Activated T-helper 1 cell treated with Interleukin-2 at 50 U/mL for 16 hours (primary cell): Measurements from ENCODE around the gene PHOX2B.
"Not testable (repeated sequence)": the region's sequence is repeated elsewhere in the genome, so short reads cannot be mapped to it uniquely, and the experiment has no call there.

Source experiments
- DNase-seq: peaks from one replicate; pipeline ENCODE4 v3.0.0-alpha.2; 2020; ENCODE audit warnings: low read depth

The PHOX2B gene

DNA sequence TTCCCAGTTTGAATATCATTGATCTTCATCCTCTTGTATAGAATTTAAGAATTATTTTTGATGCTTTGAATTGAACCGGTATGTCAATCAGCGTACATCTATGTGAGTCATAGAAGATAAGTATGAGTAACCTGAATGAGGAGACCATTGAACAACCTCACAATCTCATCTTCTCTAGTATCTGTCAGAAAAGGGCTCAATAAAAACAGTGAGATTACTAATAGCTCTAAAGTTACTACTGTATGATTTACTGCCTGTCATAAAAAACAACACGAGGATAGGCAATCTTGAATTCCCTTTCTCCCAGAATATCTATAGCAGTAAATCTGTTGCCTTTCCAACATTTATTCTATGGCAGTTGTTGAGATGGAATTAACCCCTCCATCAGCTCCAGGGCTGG, 36.1 kb downstream of the PHOX2B start:
- no peak for DNase-seq

DNA sequence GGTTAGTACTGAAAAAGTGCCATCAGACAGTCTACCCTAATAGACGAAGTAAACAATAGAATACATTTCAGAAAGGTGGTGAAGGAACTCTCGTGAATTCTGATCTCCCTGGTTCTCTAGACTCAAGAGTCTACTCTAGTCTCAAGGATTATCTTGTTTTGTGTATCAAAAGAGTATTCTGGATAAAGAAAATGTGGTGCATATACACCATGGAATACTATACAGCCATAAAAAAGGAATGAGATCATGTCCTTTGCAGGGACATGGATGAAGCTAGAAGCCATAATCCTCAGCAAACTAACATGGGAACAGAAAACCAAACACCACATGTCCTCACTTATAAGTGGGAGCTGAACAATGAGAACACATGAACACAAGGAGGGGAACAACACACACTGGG, 36.9 kb downstream of the PHOX2B start:
- DNase-seq: not testable (repeated sequence)

DNA sequence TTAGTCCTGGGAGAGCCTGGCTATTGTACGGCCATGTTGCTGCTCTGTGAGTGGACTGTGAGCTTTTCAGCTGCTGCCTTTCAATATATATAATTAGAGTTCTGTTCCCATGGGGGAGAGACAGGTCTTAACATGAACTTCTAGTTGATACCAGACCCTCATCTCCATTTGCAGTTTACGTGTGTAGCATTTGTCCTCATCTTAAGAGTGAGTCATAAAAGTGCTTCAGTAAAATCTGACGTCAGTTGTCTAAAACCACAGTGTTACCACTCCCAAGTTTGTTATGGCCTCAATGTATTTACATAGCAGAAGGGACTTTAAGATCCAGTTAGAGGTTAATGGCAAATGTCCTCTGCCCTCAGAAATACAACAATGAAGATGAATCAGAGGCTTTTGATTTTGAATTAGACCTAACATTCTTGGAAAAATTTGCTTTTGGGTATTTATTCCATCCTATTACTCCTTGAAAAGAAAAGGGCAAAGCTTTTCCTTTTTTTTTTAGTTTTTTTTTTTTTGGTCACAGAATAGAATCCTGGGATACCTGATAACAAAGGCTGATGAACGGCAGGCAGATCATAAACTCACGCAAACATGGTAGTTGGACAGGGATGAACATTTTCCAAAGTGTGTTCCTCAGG, 38.6 kb downstream of the PHOX2B start:
- DNase-seq: no peak

DNA sequence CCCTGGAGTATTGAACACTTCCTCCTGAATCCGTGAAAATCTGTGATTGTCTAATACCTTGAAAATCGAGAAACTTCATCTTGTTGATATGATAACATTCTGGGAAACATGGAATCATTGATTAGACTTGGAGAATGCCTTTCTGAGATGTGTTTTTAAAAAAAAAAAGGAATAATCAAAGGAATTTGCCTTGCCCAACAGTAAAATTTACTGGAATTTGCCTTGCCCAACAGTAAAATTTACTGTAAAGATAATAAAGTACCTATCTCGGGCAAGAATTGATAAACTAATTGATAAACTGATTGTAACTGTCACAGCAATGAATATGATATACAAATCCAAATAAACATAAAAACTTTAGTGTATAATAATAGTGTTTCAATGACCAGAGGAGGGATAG, 44.7 kb downstream of the PHOX2B start:
- no peak for DNase-seq

DNA sequence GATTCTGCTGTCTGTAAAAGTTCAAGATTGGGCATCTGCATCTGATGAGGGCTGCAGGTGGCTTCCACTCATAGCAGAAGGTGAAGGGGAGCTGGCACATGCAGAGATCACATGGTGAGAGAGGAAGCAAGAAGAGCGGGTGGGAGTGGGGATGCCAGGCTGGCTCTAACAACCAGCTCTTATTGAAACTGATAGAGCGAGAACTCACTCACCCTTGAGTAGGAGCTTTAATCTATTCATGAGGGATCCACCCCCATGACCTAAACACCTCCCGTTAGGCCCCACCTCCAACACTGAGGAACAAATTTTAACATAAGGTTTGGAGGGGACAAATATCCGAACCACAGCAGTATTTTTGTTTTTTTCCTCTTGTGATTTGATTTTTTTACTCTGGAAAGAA, 45.8 kb downstream of the PHOX2B start:
- no peak for DNase-seq

DNA sequence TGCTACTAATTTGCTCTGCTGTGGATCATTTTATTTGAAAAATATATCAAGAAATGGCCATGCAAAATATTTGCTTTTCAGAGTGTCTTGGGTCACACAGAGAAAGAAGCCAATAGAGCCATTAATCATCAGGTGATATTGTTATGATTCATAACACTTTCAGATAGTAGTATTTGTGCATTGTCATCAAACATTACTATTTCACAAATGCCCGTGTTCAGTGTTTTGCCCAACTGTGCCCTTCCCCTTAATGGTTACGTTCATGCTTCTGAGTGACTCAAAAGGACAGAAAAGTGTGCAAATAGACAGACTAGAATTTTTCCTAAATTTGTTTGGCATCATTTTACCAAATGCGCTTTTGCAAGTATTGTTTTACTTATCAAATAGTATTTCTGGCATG, 46.5 kb downstream of the PHOX2B start:
- DNase-seq: no peak

DNA sequence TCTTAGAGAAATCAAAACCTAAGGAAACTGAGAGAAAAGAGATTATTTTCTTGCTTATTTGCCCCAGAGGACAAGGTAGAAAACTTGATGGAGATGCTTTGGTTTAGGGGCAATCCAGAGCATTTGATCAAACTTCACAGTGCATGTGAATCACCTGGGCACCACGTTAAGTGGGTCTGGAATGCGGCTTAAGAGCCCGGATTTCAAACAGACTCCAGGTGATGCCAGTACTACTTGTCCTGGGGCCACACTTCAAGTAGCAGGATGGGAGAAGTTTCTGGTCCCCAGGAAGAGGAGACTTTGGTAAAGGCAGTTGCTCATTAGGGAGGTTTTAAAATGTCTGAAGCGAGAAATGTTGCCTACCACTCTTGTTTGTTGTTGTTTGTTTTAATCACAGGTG, 51.8 kb downstream of the PHOX2B start:
- DNase-seq: no peak

DNA sequence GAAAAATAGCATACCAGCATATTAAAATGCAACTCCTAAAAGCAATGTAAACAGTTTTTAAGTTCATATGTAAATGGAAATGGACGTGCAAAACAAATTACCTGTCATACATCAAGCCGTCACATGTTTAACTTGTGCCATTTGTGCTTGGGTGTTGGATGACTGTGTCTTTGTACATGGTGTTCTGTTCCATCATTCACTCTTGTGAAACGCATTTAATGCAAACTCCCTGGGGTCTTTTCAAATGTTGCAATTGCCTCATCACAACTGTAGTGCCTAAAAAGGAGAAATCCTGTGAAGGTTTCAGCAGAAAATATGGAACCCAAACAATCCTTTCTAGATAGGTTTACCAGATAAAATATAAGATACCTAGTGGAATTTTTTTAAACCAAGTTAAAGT, 52.4 kb downstream of the PHOX2B start:
- no peak for DNase-seq
